GM18526 (cell line): ENCODE measurements around the gene CDK1.

Experiments
- POLR2A ChIP-seq: IDR thresholded peaks from 3 replicates; pipeline ENCODE4 v1.6.1; 2011; ENCODE audit not compliant: insufficient read length; ENCODE audit errors: extremely low read depth

Gene CDK1

GRCh38 chr10:60757420-60757895 lies 20.8 kb upstream of the CDK1 start:
- no peak for TF ChIP-seq POLR2A

GRCh38 chr10:60759181-60759580 lies 19.1 kb upstream of the CDK1 start:
- no peak for TF ChIP-seq POLR2A

- no peak for TF ChIP-seq POLR2A
Observed at GRCh38 chr10:60760711-60761210, 17.5 kb upstream of the CDK1 start.

- no peak for TF ChIP-seq POLR2A
Observed at GRCh38 chr10:60762554-60762953, 15.7 kb upstream of the CDK1 start.

GRCh38 chr10:60767424-60767823 lies 10.9 kb upstream of the CDK1 start:
- TF ChIP-seq POLR2A = no peak

GRCh38 chr10:60769406-60769805 lies 8.9 kb upstream of the CDK1 start:
- no peak for TF ChIP-seq POLR2A

GRCh38 chr10:60777696-60778213 lies 523 bp upstream of the CDK1 start:
- no peak for TF ChIP-seq POLR2A

- TF ChIP-seq POLR2A = no peak
Observed at GRCh38 chr10:60778971-60779796, 906 bp downstream of the CDK1 start.

- no peak for TF ChIP-seq POLR2A
Observed at GRCh38 chr10:60781661-60782060, 3.4 kb downstream of the CDK1 start.

- TF ChIP-seq POLR2A = no peak
Observed at GRCh38 chr10:60784641-60785040, 6.4 kb downstream of the CDK1 start.

GRCh38 chr10:60788544-60788943 lies 10.3 kb downstream of the CDK1 start:
- no peak for TF ChIP-seq POLR2A

GRCh38 chr10:60789340-60789739 lies 11.1 kb downstream of the CDK1 start:
- TF ChIP-seq POLR2A = no peak

GRCh38 chr10:60794953-60795352 lies 16.7 kb downstream of the CDK1 start:
- no peak for TF ChIP-seq POLR2A

- no peak for TF ChIP-seq POLR2A
Observed at GRCh38 chr10:60795465-60796202, 17.4 kb downstream of the CDK1 start.

- no peak for TF ChIP-seq POLR2A
Observed at GRCh38 chr10:60796481-60796880, 18.2 kb downstream of the CDK1 start.

GRCh38 chr10:60797200-60797599 lies 18.9 kb downstream of the CDK1 start:
- no peak for TF ChIP-seq POLR2A
